ENCODE data around the gene FNIP2.

GRCh38 chr4:158799013-158799770, 30.4 kb downstream of the FNIP2 start:
- TF ChIP-seq CTCF (IDR thresholded peaks at IDR 0.05; ENCODE audit: borderline replicate concordance, extremely low read depth, low read length, poor library complexity, severe bottlenecking) = no peak
- TF ChIP-seq EZH2 (IDR thresholded peaks at IDR 0.05; ENCODE audit: borderline replicate concordance, low read depth, low read length, severe bottlenecking) = no peak
